HL-60 (cell line): ENCODE data around the gene EGFL6.

ENCODE experiments used
- GABPA ChIP-seq: IDR thresholded peaks from 2 replicates; pipeline ENCODE4 v1.6.1; 2012; ENCODE audit warnings: low read depth
- POLR2AphosphoS5 ChIP-seq: IDR thresholded peaks from 2 replicates; pipeline ENCODE4 v1.6.1; 2012; ENCODE audit warnings: low read depth
- REST ChIP-seq: IDR thresholded peaks from 2 replicates; pipeline ENCODE4 v1.6.1; 2012; ENCODE audit warnings: low read depth; ENCODE audit not compliant: insufficient replicate concordance
- SPI1 ChIP-seq: IDR thresholded peaks from 2 replicates; pipeline ENCODE4 v1.6.1; 2012; ENCODE audit warnings: low read depth, mild to moderate bottlenecking, borderline replicate concordance
- TF ChIP-seq, protein P1 (sequence below): IDR thresholded peaks from one replicate; pipeline ENCODE4 v1.5.1; 2011; ENCODE audit warnings: low read length, control low read depth, inconsistent platforms; ENCODE audit not compliant: insufficient read depth

- TF ChIP-seq, protein P1, sequence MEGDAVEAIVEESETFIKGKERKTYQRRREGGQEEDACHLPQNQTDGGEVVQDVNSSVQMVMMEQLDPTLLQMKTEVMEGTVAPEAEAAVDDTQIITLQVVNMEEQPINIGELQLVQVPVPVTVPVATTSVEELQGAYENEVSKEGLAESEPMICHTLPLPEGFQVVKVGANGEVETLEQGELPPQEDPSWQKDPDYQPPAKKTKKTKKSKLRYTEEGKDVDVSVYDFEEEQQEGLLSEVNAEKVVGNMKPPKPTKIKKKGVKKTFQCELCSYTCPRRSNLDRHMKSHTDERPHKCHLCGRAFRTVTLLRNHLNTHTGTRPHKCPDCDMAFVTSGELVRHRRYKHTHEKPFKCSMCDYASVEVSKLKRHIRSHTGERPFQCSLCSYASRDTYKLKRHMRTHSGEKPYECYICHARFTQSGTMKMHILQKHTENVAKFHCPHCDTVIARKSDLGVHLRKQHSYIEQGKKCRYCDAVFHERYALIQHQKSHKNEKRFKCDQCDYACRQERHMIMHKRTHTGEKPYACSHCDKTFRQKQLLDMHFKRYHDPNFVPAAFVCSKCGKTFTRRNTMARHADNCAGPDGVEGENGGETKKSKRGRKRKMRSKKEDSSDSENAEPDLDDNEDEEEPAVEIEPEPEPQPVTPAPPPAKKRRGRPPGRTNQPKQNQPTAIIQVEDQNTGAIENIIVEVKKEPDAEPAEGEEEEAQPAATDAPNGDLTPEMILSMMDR = no peak
- no peak for TF ChIP-seq GABPA
- TF ChIP-seq POLR2AphosphoS5 = no peak
- no peak for TF ChIP-seq REST
- TF ChIP-seq SPI1 = no peak
These were observed 80.4 kb downstream of the EGFL6 start for GRCh38 chrX:13649838-13650237.
